Muscle layer of duodenum (tissue), 2 donors: ENCODE data around the gene HNRNPM.

Experiments
- H3K27ac ChIP-seq: one replicate; pipeline ENCODE4 v1.7.0; 2013; ENCODE audit warnings: mild to moderate bottlenecking, low read length
- H3K27me3 ChIP-seq: one replicate; pipeline ENCODE4 v1.7.0; 2013; ENCODE audit warnings: low read depth, mild to moderate bottlenecking, control low read depth, low read length
- H3K36me3 ChIP-seq, 2 donors: one replicate each; pipeline ENCODE4 v1.7.0; 2013; ENCODE audit warnings: low read length in 2 of 2, control low read depth in 1 of 2, mild to moderate bottlenecking in 1 of 2; ENCODE audit not compliant: insufficient read depth in 2 of 2, control insufficient read depth in 1 of 2
- H3K4me1 ChIP-seq, 2 donors: one replicate each; pipeline ENCODE4 v1.7.0; 2013; ENCODE audit warnings: low read length in 2 of 2, mild to moderate bottlenecking in 2 of 2, control low read depth in 1 of 2, moderate library complexity in 1 of 2; ENCODE audit not compliant: insufficient read depth in 2 of 2, control insufficient read depth in 1 of 2
- H3K4me3 ChIP-seq, 2 donors: one replicate each; pipeline ENCODE4 v1.7.0; 2013; ENCODE audit warnings: low read length in 2 of 2, low read depth in 1 of 2, mild to moderate bottlenecking in 1 of 2
- H3K9me3 ChIP-seq, 2 donors: one replicate each; pipeline ENCODE4 v1.7.0; 2013; ENCODE audit warnings: low read length in 2 of 2, control low read depth in 1 of 2, mild to moderate bottlenecking in 1 of 2; ENCODE audit not compliant: control insufficient read depth in 1 of 2
- donor health status: healthy.

The HNRNPM gene

DNA sequence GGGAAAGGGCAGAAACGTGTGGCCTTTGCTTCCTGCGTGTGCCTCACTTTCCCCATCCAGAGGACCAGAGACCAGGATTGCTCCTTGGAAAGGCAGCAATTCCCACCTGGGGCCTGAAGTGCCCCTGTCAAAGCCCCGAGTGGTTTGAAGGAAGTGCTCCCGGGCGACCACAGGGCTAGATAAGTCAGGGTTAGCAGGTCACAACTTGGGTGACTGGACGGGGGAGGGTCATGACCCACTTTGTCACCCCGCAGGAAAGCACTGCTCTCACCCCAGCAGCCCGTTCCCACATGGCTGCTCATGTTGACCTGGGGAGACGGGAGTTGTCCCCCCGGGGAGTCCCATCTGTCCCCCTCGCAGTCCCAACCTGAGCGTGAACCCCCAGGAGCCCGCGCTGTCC lies 57.2 kb downstream of the HNRNPM start:
- peaks cover 0 to 8% of the 10 kb centered on the region in 2 donors for H3K4me1 ChIP-seq
- peak overlapping the region in 1 of 2 donors; percentile 17 for H3K4me3 ChIP-seq
- no peak overlapping the region for H3K27ac ChIP-seq

DNA sequence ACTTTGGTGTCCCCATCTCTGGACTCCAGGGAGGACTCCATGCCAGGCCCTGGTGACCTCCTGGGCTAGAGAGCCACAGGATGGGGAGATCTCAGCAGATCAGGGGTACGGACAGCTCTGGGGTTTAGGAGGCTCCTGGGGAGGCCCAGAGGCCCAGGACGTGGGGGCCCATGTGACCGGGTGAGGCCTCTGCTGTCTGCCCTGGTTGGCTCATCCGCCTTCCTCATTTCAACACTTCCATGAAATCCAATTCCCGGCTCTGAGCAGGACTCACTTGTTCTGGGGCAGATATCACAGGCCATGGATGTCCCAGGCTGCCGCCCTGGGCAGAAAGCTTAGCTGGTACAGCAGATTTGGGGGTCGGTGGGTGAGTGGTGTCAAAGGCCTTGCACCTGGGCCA lies 58.7 kb downstream of the HNRNPM start:
- H3K36me3 ChIP-seq, result no peaks in the 10 kb centered on the region
- H3K9me3 ChIP-seq, result no peaks in the 10 kb centered on the region
- H3K4me3 ChIP-seq, result no peak overlapping the region
- H3K27ac ChIP-seq, result no peak overlapping the region
- H3K4me1 ChIP-seq, result peaks cover 0 to 8% of the 10 kb centered on the region in 2 donors
- no peaks in the 10 kb centered on the region for H3K27me3 ChIP-seq

More for the DNA sequence above, 57.2 kb downstream of the HNRNPM start:
- Histone ChIP-seq H3K27me3 (no peaks in the 10 kb centered on the region), H3K36me3 (no peaks in the 10 kb centered on the region), H3K9me3 (no peaks in the 10 kb centered on the region)

DNA sequence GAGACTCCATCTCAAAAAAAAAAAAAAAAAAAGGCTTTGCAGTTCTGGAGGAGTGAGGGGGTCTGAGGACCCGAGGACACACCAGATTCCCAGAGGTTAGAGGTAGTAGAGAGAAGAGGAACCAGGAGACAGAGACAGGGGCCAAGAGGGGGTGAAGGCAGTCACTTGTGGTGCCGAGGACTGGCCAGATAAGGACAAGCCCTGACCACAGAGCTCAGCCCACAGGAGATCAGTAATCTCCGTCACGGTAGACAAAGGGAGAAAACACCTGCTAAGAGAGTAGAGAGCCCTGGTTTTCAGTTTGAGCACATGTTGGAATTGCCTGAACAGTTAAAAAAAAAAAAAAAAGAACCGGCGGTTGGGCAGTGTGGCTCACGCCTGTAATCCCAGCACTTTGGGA lies 59.4 kb downstream of the HNRNPM start:
- H3K36me3 ChIP-seq, result no peaks in the 10 kb centered on the region
- peaks cover 0 to 8% of the 10 kb centered on the region in 2 donors for H3K4me1 ChIP-seq
- H3K4me3 ChIP-seq, result no peak overlapping the region
- H3K27ac ChIP-seq, result no peak overlapping the region
- no peaks in the 10 kb centered on the region for H3K27me3 ChIP-seq
- no peaks in the 10 kb centered on the region for H3K9me3 ChIP-seq

DNA sequence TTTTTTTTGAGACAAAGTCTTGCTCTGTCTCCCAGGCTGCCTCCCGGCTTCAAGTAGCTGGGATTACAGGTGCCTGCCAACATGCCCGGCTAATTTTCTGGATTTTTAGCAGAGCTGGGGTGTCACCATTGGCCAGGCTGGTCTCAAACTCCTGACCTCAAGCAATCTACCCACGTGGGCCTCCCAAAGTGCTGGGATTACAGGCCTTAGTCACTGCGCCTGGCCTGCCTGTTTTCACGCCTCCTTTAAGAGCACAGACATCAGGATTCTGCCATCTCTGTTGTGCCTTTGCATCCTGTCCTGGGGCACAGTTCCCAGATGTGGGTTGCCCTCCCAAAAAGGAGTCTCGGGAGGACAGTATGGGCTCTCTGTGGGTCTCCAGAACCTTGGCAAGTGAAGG lies 60.1 kb downstream of the HNRNPM start:
- H3K4me1 ChIP-seq, result peaks cover 0 to 8% of the 10 kb centered on the region in 2 donors
- H3K9me3 ChIP-seq, result no peaks in the 10 kb centered on the region
- no peak overlapping the region for H3K4me3 ChIP-seq
- no peaks in the 10 kb centered on the region for H3K36me3 ChIP-seq
- no peak overlapping the region for H3K27ac ChIP-seq
- no peaks in the 10 kb centered on the region for H3K27me3 ChIP-seq

DNA sequence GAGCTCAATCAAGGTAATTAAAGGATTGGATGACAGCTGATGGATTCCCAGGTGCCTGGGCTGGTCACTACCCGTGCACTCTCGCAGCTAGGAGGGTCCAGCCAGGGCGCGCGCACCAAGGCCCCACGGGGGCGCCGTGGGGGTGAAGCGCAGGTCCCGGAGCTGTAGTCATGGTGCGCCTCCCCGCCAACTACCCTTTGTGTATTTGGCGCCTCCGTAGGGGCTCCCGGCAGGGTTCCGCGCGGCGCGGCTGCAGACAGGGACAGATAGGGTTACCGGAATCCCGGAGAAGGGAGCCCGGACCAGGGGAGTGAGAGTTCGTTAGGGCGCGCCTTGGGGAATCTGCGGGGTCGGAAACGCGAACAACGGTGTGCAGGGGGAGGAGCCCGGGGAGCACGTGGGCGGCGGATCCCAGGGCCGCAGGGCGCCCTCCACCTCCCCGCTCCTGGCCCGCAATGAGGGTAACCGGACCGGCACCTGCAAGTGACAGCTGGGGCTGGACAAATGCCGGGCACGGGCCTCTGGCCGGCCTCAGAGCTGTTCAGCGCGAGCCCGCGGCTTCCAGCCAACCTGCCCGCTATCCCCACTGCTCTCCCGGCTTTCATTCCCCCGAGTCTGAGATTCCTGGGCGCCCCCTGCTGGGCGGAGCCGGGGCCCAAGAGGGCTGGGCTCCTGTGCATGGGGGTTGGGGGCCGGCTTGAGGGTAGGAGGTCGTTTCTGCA lies 61.1 kb downstream of the HNRNPM start:
- no peak overlapping the region for H3K27ac ChIP-seq
- no peaks in the 10 kb centered on the region for H3K27me3 ChIP-seq
- H3K4me3 ChIP-seq, result peak overlapping the region; percentile 60 to 88
- H3K9me3 ChIP-seq, result no peaks in the 10 kb centered on the region
- no peaks in the 10 kb centered on the region for H3K36me3 ChIP-seq
- H3K4me1 ChIP-seq, result peaks cover 0 to 8% of the 10 kb centered on the region in 2 donors

DNA sequence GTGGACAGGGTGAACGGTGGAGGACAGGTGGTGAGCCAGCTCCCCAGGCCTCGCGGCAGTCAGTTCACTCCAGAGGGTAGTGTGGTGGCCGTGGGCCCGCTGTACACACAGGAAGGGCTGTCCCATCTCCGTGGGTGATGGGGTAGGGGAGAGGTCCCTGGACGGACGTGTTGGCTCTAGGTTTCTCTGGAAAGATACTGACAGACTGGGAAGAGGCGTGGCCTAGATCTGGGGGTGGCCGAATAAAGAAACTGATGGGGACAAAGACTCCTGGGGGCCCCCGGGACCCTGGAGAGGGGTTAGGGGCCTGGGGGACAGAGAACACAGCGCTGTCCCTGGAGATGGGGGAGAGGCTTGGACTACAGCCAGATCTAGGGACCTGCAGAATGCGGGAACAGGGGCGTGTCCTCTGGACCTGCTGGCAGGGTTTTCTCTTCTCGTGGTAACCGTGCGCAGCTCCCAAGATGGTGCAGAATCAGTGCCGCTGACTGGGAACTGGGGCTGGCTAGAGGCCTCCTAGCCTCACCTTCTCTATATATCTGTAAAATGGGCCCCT lies 61.7 kb downstream of the HNRNPM start:
- H3K27ac ChIP-seq, result no peak overlapping the region
- no peaks in the 10 kb centered on the region for H3K36me3 ChIP-seq
- H3K4me1 ChIP-seq, result peaks cover 0 to 9% of the 10 kb centered on the region in 2 donors
- no peaks in the 10 kb centered on the region for H3K9me3 ChIP-seq
- H3K27me3 ChIP-seq, result no peaks in the 10 kb centered on the region
- peak overlapping the region; percentile 60 to 88 for H3K4me3 ChIP-seq

DNA sequence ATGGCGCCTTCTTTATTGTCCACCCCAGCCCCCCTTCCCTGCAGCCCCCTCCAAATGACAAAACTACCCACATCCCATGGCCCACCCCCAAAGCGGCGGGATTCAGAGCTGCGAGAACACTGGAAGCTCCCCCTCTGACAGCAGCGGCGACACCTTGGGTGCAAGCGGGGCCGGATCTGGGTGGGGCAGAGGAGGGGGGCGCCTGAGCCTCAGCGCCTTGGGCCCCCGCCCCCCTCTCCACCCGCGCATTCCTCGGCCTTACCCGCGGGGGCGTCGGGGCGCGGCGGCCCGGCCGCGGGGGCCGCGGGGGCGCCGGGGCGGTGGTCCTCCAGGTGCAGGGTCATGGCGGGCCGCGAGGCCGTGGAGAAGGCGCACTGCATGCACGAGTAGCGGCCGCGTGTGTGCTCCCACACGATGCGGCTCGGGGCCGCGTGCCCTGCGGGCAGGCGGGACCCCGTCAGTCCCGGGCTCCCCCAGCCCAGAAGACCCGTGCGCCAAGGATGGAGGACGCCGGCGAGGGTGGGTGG lies 65.9 kb downstream of the HNRNPM start:
- Histone ChIP-seq H3K36me3 (peaks cover 0 to 3% of the 10 kb centered on the region in 2 donors), H3K4me1 (peaks cover 4 to 31% of the 10 kb centered on the region in 2 donors), H3K27ac (no peak overlapping the region), H3K9me3 (no peaks in the 10 kb centered on the region), H3K27me3 (no peaks in the 10 kb centered on the region), H3K4me3 (no peak overlapping the region)

DNA sequence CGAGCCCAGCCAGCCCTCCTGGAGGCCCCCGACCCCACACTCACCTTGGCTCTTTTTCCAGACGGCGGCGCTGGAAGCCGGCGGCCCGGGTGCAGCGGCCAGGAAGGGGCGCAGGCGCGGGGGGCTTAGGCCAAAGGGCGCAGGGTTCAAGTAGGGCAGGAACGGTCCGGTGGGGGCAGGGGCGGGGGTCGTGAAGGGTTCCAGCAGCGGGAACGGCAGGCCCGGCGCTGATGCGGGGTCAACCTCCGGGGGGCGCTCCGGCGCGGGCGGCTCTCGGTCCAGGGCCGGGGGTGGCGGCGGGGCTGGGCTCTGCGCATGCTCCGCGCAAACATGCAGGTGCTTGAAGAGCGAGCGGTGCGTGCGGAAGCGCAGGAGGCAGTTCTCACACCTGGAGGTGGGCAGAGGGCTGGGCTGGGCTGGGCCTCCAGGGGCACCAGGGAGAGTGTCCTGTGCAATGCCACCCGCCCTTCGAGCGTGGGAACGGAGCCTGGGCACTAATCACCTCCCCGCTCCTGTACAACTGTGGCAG lies 66.9 kb downstream of the HNRNPM start:
- Histone ChIP-seq H3K4me3 (no peak overlapping the region), H3K36me3 (peaks cover 0 to 3% of the 10 kb centered on the region in 2 donors), H3K27me3 (no peaks in the 10 kb centered on the region), H3K4me1 (peaks cover 4 to 27% of the 10 kb centered on the region in 2 donors), H3K27ac (no peak overlapping the region), H3K9me3 (no peaks in the 10 kb centered on the region)

DNA sequence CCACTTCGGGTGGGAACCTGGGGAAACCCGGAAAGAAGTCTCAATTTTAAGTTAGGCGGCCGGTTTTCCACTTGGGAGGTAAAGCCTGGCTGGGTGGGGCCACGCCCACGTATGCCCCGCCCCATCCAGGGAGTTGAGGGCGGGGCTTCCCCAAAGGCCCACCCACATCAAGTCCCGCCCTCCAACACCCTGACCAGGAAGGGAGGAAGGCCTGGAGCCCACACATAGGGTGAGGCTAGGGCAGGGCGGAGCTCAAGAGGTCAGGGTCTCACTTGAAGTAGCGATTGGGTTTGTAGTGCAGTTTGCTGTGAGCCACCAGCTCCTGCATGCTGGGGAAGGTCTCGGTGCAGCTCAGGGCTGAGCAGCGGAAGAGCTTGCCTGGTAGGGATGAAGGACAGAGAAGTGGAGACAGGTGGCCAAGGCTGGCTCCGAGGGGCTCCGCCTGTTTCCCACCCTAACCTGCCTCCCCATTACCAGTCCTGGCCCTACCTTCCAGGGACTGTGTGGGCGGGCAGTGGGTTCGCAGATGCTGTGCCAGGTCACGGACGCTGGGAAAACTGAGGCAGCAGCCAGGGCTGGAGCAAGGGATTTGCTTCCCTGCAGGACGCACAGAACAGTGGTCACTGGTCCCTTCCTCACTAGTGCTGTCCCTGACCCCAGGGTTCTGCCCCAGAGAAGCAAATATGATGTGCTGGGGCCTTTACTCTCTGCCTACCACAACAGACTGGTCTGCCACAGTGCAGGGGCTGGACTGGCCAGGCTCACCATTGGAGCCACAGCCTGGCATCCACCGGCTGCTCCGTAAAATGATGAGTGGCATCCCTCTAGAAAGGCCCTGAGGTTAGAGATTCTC lies 67.6 kb downstream of the HNRNPM start:
- H3K9me3 ChIP-seq, result no peaks in the 10 kb centered on the region
- no peak overlapping the region for H3K27ac ChIP-seq
- H3K4me1 ChIP-seq, result peaks cover 4 to 24% of the 10 kb centered on the region in 2 donors
- peaks cover 0 to 3% of the 10 kb centered on the region in 2 donors for H3K36me3 ChIP-seq
- H3K4me3 ChIP-seq, result peak overlapping the region in 1 of 2 donors; percentile 65
- no peaks in the 10 kb centered on the region for H3K27me3 ChIP-seq

DNA sequence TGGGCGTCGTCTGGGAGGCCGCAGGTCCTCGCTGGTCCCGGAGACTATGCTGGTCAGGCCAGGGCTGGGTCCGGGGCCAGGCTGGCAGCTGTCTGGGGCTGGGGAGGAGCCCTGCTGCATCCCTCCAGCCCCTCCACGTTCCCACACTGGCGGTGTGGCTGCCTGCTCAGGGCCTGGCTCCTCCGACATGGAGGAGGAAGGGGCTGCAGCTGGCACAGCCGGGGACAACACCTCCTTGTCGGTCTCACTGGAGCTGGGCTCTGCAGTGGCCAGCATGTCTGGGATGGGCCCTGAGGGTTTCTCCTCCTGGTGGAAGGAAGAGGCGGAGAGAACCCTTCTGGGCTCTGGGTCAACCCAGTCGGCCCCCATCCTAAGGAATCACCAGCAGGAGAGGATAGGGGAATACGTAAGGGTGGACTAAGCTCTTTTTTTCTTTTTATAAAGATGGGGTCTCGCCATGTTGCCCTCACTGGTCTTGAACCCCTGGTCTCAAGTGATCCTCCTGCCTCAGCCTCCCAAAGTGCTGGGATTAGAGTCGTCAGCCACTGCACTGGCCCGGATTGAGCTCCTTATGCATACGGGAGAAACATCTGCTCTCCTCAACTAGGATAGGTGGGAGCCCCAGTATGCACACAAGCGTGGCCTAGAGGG lies 68.4 kb downstream of the HNRNPM start:
- peaks cover 4 to 24% of the 10 kb centered on the region in 2 donors for H3K4me1 ChIP-seq
- H3K27ac ChIP-seq, result peak overlapping the region; percentile 87
- H3K36me3 ChIP-seq, result peaks cover 0 to 3% of the 10 kb centered on the region in 2 donors
- peak overlapping the region; percentile 65 to 67 for H3K4me3 ChIP-seq
- H3K27me3 ChIP-seq, result no peaks in the 10 kb centered on the region
- H3K9me3 ChIP-seq, result no peaks in the 10 kb centered on the region
